ENCODE data around the gene SYCP2.

Gene SYCP2

GRCh38 chr20:59835448-59836395, 97.7 kb downstream of the SYCP2 start:
- no peak for DNase-seq (ENCODE audit: low read depth in 2 of 2)

DNA sequence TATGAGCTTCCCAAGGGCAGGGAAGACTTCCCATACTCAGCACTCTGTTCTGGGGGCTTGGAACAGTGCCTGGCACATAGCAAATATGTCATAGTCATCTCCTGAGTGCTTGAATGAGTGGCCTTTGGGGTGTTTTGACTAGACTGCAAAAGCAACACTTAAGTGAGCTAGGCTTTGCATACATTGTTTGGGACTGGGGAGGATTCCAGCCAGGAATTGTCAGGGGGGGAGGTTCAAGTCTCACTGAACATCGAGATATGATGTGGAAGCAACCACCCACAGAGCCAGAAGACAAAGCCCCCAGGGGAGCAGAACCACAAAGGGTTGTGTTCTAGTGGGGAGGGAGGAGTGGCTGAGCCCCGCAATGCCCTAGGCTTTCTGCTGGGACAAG, 98.4 kb downstream of the SYCP2 start:
- no peak for DNase-seq (ENCODE audit: low read depth in 2 of 2)

DNA sequence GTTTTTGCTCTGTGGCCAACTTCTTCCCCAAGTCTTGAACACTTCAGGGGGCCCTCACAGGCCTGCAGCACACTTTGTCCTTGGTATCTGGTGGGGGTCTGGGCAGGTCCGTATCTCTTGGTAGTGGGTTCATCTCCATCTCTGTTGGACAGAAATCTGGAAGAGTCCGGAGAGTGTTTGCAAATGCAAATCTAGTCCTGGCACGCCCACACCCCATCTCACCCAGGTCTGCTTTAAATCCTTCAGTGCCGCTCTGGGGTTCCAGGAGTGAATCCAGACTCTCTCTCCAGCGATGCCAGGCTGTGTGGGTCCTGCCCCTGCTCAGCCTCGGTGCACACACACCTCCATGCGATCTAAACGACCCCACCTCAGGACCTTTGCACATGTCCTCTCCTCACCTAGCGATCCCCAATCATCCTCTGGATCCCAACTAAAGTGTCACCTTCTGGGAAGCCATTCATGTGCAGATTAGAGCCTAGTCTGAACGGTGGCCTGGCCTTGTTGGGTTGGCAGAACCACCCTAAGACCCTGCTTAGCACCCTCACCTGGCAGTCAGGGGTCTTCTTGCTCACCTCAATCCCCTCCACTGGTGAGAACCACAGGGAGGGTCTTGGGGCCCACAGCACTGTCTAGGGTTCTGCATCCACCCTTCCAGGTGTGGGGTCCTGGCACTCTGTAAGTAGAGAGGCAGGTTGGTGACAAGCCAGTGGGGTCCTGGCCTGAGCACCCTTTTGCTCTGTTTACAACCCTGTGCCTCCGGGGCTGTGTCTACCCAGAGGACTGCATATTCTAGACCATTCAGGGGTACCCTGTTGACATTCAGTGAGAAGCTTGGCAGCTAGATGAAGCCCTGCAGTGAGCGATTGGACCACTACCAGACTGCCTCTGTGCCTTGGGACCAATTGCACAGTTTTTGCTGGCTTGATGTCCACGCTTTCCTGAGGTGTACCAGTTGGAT, 100.8 kb downstream of the SYCP2 start:
- DNase-seq (ENCODE audit: low read depth in 2 of 2): no peak

DNA sequence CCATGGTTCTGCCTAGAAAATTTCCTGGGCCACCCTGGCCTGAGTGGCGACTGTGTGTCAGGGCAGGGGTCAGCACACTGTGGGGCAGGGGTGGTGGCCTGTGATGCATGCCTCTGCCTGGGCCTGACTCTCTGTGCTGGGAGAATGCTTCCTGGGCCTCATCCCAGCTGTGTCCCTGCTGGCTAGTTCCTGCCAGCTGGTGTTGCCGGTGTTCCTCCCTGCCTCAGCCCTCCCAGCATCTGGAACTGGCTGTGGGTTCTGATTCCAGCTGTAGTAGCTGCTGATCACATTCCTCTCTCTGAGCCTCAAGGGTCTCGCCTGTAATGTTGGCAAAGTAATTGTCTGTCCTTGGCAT, 101.5 kb downstream of the SYCP2 start:
- DNase-seq (ENCODE audit: low read depth in 2 of 2): no peak

DNA sequence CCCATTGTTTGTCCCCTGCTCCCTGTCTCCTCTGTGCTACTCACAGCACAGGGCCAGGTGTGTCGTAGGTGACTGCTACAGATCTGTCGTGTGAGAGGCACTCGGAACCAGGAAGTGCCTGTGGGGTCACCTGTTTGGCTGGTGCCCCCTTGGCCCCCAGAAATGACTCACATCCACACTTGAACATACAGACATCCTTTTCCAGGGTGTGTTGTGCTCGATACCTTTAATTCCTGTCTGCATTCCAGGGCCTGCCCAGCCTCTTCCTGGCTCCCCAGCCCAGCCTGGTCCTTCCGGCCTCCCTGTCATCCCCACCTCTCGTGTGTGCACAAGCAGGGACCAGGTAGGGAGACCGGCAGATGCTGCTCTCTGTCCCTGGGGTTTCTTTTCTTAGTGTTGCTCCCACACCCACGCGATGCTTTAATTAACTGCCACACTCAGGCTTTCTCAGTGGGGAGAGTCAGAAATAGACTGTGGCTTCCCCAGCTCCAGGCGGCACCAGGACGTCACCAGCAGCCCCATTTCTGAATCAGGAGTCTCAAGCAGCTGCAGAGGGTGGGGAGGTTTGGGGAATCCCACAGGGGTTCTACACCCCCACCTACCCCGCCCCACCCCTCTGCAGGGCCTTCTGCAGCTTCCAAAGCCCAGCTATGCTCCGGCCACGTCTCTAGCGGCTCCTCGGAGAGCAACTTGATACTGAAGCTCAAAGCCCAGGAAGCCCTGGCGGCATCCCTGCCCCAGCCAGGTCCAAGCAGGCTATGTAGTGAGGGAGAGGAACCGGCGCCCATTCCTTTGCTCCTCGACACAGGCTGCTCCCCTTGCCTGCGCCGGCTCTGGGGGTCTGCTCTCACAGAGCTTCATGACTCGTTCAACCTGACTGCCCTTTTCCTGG, 102.2 kb downstream of the SYCP2 start:
- DNase-seq (ENCODE audit: low read depth in 2 of 2): no peak

GRCh38 chr20:59830665-59831023, 102.8 kb downstream of the SYCP2 start:
- no peak for DNase-seq (ENCODE audit: low read depth in 2 of 2)

DNA sequence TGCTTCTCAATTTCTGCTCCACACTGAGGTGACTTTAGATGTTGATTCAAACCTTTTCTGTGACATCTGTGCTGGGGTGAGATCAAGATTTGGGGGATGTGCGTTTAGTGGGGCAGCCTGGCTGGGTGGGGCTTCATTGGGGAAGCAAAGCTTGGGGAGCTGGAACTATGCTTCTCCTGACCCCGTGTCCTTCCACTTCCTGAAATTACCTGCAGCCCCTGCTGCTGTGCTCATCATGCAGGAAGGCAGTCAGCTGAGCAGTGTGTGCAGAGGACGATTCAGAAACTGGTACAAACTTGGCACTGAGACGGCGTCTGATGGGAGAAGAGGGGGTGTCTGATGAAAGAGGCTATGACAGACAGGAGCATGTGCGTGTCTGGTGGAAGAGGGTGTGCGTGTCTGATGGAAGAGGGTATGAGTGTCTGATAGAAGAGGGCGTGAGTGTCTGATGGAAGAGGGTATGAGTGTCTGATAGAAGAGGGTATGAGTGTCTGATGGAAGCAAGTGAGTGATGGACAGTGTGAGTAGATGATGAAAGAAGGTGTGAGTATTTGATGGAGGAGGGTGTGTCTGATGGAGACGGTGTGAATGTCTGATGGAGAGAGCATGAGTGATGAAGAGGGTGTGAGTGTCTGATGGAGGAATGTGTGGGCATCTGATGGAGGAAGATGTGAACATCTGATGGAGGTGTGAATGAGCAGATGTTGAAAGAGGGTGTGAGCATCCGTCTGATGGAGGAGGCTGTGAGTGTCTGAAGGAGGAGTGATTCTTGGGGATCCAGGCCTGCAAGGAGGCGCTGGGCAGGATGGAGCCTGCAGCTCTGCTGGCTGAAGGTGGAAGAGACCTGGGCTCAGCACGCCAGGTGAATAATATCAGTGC, 103.4 kb downstream of the SYCP2 start:
- DNase-seq (ENCODE audit: low read depth in 2 of 2): no peak

DNA sequence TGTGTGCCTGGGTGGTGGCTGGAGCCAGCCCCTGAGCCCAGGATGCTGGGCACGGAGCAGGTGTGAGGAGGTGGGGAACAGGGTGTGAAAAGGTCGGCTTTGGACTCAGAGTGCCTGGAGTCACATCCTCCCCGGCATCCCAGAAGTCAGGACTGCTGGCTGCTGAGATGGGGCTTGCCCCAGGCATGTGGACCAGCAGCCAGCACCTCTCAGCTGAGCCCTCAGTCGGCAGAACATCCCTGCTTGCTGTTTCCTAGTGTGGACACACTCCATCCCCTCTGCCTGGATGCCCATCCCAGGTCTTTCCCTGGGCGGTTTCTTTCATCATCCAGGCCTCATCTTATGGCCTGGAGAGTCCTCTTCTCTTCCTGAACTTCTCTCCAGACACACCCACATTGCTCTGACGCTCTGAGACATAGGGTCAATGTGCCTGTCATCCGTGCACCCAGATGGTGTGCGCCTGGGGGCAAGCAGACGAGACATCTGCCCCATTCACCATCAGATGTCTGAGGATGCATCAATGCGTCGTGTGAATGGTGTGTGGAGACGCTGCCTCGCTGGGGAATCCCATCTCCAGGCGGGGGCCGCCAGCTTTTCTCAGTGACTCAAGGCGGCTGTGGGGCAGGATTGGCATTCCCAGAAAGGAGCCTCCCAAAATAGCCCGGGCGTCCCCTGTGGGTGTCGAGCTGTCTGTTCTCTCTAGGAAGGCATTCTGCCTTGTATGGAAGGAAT, 104.2 kb downstream of the SYCP2 start:
- DNase-seq (ENCODE audit: low read depth in 2 of 2): no peak

GRCh38 chr20:59828125-59829053, 105.0 kb downstream of the SYCP2 start:
- DNase-seq (ENCODE audit: low read depth in 2 of 2): no peak

DNA sequence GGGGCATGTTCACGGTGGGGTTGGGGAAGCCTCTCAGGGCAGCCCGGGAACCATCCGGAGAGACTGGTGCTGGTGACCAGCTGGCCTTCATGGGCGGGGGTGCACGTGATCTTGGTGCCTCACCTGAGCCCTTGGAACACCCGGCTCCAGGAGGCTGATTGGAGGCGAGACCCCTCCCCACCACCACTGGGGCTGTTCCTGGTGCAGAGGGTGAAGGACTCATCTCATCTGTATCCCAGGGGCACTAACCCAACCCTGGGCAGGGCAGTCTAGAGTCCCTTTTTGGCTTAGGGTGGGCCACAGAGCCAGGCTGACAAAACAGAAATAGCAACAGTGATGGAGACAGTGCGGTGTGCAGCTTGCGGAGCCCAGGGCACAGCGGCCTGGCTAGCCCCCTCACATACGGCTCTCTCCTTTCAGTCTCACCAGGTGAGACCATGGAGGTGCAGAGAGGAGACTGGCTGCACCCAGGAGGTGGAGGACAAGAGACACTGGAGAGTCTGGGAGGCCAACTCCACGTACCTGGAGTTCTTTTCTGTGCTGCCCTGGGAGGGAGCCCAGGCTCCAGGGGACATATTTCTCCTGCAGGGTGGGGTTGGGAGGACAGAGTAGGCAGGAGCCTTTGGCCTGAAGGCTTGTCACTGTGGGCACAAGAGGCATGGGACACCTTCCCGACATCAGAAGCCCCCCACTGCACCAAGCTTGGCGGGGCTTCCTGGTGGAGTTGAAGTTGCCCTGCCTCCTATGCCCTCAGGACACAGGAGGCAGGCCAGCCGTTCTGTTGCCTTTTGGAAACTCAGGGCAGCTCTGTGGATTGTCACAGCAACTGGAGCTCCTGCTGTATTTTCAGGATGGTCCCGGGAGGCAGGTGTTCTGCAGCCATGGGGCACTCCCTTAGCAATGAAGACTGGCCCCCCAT, 106.0 kb downstream of the SYCP2 start:
- DNase-seq (ENCODE audit: low read depth in 2 of 2): no peak

- DNase-seq (ENCODE audit: low read depth in 2 of 2): no peak
These were observed 107.3 kb downstream of the SYCP2 start for GRCh38 chr20:59825944-59826759.

DNA sequence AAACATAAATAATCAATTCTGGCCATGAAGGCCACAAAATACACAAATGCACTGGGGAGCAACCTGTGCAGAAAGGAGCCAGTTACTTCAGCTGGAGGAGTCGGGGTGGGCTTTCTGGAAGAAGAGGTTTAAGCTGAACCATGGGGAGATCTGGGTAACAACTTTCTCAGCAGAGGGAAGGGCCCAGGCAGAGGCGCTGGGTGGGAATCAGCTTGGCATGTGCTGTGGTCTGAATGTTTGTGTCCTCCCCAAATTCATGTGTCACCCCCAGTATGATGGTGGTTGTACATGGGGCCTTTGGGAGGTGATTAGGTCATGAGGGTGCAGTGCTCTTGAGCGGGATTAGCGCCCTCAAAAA, 107.9 kb downstream of the SYCP2 start:
- no peak for DNase-seq (ENCODE audit: low read depth in 2 of 2)

DNA sequence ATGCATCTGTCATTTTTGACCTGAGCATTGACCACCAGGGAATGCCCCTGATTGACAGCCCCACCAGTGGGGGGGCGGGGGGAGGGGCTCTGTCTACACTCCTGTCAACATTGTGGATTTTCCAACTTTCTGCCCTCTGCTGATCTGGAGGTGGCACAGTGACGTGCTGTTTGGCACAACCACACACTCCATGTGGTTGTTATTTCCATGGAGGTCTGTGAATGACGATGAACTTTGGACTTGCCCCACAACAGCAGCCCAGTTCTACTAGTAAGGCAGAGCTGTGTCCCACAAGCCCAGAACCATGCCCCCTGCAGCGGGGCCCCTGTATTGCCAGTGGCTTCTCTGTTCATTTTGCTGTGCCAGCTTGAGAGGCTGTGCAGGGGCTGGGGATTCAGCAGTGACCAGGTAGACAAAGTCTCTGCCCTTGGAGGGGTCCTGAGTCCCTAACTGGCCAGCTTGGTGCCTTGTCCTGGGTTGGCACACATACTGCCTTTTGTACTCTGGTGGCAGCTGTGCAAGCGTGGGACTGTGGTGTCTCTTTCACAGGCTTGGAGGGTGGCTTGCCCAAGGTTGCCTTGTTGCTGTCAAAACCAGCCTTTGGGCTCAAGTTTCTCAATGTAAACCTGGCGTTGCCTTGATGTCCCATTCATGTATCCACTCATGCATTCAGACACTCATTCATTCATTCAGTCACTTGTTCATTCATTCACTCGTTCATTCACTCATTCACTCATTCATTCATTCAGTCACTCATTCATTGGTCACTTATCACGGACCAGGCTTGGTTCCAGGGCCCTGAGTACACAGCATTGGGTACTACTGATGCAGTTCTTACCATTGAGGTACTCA, 108.5 kb downstream of the SYCP2 start:
- DNase-seq (ENCODE audit: low read depth in 2 of 2): no peak

DNA sequence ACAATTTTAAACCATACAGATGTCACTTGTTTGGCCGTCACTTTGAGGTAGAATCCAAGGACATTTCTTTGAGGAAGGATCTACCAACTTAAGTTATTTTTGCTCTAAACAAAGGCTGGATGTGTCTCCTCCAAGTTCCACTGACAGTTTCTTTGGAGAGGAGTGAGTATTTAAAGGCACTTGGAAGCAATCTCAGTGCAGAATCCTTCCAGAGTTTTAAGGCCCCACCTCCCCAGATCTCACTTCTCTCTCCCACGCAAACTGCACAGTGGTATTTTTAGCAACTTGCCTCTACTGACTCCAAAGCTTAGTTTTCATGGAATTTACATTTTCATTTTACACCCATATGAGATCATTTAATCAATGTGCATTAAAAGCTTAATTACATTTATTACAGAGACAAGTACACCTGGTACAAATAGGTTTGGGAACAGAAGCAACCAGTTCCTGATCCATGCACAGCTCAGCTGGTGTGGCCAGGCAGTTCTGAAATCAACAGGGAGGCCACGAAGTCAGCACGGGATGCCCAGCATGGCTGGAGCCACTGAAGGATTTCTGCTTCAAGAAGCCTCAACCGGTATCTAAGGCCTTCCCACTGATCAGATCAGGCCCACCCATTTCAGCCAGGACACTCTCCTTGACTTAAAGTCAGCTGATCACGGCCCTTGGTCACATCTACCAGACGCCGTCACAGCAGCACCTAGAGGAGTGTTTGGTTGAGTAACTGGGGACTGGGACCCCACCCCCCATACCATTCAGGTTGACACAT, 109.8 kb downstream of the SYCP2 start:
- DNase-seq (ENCODE audit: low read depth in 2 of 2): no peak

- DNase-seq (ENCODE audit: low read depth in 2 of 2): no peak
These were observed 110.4 kb downstream of the SYCP2 start for GRCh38 chr20:59823030-59823423.
